ENCODE results near the gene BCDIN3D.

DNA sequence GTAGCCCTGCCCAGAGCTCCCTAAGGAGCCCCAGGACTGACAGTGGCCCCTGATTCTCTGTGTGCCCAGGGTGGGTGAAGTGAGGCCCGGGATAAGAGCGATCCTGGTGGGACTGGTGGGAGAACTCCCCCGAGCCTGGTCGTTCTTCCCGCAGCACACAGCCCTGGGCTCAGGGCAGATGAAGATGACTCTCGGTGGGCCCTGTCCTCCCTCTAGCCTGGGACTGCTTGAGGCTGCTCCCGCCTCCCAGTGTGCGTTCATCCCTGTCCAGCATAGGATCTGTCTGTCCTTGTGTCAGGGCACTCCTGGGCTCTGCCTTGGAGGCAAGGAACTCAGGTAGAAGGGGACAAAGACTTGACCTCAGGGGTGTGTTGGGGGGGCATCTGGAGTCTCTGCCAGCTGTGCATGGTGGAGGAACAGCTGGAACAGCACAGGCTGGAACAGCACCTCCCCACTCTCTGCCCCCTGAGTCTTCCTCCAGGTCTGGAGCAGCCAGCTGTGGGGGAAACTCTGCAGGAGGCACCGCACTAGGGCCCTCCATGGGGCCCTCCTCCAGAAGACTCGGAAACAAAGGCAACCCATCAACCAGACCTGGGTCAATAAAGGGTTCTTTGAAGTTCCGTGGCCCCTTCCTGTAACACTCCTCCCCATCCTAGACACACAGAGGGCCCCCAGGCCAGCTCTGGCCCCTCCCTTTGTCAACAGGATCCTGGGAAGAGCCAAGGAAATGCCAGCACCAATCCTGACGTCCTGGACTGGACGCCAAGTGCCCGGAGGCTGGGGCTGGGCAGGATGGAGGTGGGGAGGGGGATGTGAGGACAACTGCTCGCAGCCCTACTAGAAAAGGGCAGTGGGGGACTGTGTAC, 44.9 kb upstream of the BCDIN3D start:
- TF ChIP-seq EZH2 (IDR thresholded peaks at IDR 0.05; ENCODE audit: insufficient read depth, poor library complexity, severe bottlenecking) (no peak), EZH2phosphoT487 (IDR thresholded peaks at IDR 0.05; ENCODE audit: insufficient read depth, low read depth) (no peak)

Measured in GM23248 (cell line).